LHCN-M2 (cell line): ENCODE data around the gene ZNF646. TPM values are rescaled to one million over a fixed set of nuclear protein-coding genes. Genes with fewer than 3 reads are reported as not detected.

Experiments used
- DNase-seq: peaks from one replicate; pipeline ENCODE4 v3.0.0-alpha.2; 2012; ENCODE audit warnings: low read depth
- total RNA-seq: library from RNA; depleted of rRNA; stranded (reverse); fragments of >200 nt; gene quantifications from 2 replicates; pipeline ENCODE4 v1.2.3, GENCODE V29; 2014

The ZNF646 gene
- total RNA-seq, 1 experiment from 2014 or later, result 28.5 TPM

DNA sequence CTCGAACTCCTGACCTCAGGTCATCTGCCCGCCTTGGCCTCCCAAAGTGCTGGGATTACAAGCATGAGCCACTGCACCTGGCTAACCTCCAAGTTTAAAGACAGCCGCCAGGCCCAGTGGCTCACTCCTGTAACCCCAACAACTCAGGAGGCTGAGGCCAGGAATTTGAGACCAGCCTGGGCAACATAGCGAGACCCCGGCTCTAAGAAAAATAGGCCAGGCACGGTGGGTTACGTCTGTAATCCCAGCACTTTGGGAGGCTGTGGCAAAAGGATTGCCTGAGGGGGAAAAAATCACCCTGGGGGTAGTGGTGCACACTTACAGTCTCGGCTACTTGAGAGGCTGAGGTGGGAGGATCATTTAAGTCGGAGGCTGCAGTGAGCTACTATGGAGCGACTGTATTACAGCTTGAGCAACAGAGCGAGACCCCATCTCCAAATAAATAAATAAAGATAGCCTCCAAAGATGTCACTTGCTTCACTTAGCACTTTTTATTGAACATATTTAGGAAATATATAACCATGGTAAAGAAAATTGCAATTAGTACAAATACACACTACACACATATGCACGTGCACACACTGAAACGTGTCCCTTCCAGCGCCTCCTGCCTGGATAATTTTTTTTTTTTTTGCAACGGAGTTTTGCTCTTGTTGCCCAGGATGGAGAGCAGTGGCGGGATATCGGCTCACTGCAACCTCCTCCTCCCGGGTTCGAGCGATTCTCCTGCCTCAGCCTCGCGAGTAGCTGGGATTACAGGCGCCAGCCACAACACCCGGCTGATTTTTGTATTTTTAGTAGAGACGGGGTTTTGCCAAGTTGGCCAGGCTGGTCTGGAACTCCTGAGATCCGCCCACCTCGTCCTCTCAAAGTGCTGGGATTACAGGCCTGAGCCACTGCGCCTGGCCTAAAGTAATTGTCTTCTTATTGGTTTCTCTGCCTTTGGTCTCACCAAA is 32.6 kb downstream of the ZNF646 start:
- no peak for DNase-seq

DNA sequence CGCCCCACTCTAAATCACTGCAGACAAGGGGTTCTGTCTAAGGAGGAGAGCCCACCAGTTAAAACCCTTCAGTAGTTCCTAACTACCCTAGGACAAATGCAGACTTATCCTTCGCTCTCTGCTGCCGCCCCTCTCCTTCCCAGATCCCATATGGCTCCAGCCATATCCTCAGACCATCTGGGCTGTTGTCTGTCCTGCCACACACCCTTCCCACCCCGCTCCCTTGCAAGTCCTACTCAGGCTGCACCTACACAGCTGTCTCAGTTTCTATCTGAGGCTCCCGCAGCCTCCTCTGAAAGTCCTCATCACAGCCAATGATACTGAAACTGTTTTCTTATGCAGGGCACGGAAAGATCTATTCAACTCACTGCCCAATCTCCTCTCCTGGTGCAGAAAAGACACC is 33.2 kb downstream of the ZNF646 start:
- DNase-seq, result no peak

DNA sequence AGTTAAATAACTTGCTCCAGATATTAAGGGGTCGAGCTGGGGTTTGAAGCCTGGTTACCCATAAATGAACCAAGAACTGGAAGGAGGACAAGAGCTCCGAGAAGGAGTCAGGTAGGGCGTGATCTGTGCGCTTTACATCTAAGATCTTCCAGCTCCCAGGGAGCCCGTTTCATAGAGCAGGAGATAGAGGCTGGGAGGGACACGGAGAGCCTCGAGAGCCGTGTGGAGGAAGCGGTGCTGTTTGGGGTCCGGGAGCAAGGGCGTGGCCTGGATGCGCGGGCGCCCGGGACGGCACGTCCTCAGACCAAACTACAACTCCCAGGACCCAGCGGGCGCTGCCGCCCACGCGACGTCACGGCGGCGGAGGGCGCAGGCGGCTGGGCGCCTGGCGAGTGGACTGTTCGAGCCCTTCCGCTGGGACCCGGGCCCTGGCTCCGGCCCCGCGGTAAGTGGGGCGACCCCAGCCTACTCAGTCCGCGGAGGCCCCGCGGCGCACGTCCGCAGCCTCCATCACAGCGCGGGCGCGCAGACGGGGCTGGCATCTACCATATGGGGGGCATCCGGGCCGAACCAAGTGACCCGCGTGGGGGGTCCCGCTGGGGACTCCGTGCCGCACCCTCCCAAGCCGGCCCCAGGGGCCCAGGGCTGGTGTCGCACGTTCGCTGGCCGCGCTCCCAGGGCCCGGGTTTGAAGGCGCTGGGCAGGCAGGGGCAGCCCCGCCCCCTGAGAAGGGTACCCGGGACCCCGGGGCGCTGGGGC is 34.0 kb downstream of the ZNF646 start, which contains the start of gene BCKDK:
BCKDK (plus strand) TSS at position 352 of the 759 bp plus-strand sequence. CDS start 838 bp downstream, outside the sequence.
- peak; percentile 83 for DNase-seq

DNA sequence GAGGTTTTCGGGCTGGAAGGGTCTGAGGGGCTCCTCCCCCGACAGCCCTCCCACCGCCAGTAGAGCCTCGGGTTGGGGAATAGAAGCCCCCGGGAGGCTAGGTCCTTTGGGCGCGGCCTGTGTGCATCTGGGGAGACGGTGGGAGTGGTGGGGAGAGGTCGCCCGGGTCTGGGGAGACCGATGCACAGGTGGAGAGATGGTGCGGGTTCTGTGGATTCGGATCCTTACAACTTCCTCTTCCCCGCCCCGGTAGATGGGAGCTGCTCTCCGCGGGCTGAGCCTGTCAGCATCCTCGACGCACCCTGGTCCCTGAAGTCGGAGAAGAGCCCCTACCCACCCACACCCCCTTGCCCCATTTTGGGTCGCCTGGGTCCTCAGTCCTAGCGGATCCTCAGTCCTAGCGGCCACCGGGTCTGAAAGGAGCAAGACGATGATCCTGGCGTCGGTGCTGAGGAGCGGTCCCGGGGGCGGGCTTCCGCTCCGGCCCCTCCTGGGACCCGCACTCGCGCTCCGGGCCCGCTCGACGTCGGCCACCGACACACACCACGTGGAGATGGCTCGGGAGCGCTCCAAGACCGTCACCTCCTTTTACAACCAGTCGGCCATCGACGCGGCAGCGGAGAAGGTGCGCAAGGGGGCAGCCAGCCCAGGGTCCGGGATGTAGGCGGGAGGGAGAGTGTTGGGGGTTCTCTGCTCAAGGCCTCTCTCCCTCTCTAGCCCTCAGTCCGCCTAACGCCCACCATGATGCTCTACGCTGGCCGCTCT is 34.8 kb downstream of the ZNF646 start:
- no peak for DNase-seq

DNA sequence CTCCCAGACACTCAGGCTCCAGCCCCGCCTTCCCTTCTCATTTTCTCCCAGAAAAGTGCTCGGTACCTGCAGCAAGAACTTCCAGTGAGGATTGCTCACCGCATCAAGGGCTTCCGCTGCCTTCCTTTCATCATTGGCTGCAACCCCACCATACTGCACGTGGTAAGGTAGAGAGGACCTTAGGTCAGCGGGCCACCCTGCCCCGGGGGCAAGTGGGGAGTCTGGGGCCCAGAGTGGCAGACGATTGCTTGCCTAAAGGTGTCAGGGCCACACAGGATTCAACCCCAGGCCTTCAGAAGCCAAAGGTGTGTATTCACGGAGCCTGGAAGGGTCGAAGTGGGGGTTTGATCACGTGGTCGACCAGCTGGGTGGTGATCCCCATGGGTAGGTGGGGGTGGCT is 35.4 kb downstream of the ZNF646 start:
- no peak for DNase-seq

DNA sequence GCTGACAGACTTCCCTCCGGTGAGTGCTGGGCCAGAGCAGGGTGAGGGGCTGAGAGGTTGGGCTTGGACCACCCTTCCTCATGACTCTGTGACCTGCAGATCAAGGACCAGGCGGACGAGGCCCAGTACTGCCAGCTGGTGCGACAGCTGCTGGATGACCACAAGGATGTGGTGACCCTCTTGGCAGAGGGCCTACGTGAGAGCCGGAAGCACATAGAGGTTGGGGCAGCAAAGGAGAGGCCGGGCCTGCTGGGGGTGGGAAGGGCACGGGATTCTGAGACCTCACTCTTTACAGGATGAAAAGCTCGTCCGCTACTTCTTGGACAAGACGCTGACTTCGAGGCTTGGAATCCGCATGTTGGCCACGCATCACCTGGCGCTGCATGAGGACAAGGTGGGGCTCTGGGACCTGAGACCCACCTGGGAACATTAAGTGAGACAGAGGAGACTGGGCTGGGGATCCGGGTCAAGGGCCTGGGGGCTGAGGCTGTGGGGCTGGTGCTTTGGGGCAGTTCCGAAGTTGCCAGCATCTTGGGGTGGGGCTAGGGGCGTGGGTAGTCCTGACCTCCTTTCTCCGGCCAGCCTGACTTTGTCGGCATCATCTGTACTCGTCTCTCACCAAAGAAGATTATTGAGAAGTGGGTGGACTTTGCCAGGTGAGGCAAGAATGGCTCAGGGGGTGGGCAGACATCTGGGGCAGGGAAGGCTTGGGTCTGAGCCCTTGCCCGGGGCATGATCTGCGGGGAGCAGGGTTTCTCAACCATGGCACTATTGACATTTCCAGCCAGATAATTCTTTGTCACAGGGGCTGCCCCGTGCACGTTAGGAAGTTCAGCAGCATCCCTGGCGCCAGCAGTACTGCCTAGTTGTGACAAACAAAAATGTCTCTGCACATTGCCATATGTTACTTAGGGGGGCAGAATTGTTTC is 36.1 kb downstream of the ZNF646 start:
- peak; percentile 95 for DNase-seq

DNA sequence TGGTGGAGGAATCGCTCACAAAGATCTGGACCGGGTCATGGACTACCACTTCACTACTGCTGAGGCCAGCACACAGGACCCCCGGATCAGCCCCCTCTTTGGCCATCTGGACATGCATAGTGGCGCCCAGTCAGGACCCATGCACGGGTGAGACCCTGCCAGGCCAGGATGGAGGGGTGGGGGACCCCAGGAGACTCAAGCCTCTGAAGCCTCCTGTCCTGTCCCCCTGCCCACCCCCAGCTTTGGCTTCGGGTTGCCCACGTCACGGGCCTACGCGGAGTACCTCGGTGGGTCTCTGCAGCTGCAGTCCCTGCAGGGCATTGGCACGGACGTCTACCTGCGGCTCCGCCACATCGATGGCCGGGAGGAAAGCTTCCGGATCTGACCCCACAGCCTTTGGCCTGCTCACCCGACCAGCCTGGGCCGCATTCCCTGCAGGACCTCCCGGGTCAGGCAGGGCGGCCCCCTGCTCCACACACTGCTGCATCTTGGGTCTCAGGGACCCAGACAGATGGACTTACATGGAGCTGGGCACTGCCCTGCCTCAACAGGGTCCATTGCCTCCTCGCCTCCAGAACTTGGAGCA is 37.8 kb downstream of the ZNF646 start:
- no peak for DNase-seq

DNA sequence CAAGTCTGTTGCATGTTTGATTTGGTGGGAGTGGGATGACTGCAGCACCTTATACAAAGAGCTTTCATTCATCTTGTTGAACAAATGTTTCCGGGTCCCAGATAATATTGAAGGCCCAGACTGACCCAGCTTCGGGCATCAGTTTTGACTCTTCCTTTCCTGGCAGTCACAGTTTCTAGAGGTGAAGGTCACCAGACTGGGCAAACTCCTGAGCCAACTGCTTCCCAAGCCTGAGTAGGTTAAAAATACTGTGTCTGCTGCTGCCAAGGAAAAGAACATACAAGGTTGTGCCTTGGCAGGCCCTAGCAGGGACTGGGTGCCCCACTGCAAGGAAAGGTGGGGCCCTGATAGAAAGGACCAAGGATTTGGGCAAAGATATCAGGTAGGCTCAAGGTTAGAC is 38.5 kb downstream of the ZNF646 start:
- no peak for DNase-seq

DNA sequence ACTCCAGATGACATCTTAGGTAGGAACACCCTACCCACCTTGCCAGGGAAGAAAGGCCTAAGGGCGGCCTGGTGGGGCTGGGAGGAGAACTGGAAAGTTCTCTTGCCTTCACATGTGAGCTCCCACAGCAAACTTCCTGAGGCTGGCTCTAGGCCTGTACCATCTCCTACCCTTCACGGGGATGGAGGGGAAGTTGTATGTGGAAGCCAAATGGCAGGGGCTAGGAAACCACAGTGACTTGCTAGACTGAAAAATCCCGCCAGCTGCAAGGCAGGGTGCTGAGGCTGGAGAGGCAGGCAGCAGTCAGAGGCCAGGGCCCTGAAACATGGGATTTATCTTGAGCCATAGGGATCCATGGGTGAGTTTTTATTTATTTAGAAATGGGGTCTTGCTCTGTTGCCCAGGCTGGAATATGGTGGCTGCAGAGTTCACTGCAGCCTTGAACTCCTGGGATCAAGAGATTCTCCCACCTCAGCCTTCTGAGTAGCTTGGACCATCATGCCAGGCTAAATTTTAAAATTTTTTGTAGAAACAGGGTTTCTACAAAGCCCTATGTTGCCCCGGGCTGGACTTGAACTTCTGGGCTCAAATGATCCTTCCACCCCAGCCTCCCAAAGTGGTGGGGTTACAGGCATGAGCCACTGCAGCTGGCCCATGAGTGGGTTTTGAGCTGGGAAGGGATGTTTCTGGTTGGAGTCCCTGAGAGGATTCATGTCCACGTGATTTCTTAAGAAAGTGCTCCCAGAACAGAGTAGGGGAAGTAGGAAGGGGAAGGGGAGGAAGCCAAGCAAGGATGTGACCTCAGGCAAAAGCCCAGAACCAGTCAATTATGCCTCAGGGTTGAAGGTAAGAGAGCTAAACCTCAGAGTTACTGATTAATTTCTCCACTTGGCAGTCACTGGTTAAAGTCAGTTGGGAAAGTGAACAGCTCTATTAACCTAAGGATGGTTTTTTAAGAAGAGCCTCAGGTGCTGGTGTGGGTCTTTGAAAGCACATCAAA is 39.2 kb downstream of the ZNF646 start:
- DNase-seq, result no peak

DNA sequence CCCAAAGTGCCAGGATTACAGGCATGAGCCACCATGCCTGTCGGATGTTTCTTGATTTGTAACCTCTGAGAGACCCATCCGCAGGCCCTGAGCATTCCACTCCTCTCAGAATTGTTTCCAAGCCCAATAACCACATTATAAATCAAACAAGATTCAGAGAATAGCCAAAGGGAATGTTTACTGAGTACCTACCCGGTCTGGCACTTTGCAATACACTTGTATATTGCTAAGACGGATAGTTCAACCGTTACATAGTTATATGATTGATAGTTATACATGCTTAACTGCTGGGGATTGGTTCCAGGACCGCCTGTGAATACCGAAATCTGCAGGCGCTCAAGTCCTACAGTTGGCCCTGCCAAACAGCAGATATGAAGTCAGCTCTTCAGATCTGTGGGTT is 40.2 kb downstream of the ZNF646 start:
- no peak for DNase-seq

DNA sequence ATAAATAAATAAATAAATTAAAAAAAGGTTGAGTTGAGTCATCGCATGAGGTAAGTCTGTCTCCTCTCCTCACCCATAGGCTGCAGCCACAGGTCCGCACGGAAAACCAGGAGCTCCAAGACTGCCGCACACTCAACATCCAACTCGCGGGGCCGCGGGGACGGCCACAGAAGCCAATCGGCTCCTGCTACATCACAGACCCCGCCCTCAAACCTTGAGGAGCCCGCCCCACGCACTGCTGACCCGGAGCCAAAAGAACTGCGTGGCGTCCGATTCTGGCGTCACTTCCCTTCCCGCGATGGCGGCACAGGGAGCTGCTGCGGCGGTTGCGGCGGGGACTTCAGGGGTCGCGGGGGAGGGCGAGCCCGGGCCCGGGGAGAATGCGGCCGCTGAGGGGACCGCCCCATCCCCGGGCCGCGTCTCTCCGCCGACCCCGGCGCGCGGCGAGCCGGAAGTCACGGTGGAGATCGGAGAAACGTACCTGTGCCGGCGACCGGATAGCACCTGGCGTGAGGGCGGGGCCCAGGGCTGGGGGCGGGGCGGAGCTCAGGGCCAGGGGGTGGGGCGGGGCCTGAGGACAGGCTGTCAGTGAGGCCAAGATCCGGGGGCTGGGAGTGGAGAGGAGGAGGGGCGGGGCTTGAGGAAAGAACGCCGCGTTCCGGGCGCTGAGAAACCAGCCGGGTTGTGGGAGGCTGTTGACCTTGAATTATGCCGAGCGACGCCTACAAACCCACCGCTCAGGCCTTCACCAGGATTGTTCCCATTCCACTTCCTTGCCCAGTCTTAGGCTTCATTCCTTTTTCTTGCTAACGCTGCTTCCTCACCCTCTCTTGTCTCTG is 43.4 kb downstream of the ZNF646 start, which contains the start of gene KAT8:
KAT8 (plus strand) TSS at position 281 of the 839 bp plus-strand sequence; CDS start at position 299, 18 bp downstream.
- peak; percentile 98 for DNase-seq

DNA sequence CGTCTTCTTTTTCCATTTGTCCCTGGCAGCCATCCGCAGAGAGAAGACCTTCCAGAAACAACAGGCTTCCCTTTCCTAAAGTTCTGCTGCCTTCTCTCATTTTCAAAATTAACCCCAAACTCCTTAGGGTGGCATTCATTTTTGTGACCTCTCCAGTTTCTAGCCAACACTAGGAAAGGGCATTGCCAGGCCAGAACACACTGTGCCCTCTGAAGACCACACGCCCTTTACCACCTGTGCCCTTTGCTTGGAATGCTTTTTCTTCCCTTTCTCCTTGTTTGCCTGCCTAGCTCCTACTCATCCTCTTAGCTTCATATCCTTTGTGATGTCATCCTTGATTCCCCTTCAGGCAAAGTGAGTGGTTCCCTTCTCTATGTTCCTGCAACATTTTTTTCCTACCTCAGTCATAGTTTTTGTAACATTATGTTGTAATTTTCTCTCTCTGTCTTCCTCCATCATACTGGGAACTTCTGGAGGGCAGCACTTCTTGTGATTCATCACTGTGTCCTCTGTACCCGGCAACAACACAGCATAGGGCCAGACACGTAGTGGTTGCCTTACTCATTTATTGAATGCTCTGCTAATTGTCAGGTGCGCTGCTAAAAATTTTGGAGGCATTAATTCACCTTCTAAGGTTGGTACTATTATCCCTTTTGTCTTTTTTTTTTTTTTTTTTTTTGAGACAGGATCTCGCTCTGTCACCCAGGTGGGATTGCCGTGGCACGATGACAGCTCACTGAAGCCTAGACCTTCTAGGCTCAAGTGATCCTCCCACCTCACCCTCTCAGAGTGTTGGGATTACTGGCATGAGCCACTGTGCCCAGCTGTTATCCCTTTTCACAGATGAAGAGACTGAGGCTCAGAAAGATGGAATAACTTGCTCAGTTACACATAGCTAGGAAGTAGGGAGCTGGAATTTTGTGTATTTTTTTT is 44.3 kb downstream of the ZNF646 start:
- peak; percentile 69 for DNase-seq

DNA sequence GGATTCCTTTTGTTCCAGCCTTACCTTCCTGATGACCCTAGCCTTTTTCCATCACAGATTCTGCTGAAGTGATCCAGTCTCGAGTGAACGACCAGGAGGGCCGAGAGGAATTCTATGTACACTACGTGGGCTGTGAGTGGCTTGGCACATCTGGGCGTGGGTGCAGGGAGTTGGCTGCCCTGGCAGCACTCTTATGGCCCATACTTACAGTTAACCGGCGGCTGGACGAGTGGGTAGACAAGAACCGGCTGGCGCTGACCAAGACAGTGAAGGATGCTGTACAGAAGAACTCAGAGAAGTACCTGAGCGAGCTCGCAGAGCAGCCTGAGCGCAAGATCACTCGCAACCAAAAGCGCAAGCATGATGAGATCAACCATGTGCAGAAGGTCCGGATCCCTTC is 45.9 kb downstream of the ZNF646 start:
- DNase-seq, result no peak

DNA sequence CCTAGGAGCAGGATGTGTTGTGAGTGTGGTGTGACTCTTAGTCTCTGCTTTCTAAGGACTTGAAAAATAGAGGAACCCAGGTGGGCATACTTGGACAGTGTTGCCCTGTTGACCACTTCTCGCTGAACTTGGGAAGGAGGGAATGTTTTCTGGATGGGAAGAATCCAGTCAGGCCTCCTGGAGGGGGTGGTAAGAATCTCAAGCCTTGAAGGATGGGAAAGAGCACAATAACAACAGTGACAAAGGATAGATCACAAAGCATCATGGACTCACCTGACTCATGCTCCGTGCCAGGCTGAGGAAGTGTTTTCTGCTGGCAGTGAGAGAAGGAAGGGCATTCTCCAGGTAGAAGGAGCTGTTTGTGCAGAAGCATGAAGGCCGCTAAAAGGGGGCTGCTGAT is 51.6 kb downstream of the ZNF646 start:
- DNase-seq, result no peak

DNA sequence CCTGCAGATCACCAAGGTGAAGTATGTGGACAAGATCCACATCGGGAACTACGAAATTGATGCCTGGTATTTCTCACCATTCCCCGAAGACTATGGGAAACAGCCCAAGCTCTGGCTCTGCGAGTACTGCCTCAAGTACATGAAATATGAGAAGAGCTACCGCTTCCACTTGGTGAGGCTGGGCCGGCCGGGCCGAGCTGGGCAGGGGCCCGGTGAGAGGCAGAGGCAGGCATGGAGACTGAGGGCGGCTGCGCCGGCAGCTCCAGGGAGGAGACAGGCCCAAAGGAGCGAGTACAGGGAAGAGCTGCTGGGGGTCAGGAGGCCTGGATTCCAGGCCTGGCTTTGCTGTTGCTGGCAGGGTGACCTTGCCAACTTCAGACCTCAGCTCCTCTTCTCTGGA is 53.0 kb downstream of the ZNF646 start:
- no peak for DNase-seq

DNA sequence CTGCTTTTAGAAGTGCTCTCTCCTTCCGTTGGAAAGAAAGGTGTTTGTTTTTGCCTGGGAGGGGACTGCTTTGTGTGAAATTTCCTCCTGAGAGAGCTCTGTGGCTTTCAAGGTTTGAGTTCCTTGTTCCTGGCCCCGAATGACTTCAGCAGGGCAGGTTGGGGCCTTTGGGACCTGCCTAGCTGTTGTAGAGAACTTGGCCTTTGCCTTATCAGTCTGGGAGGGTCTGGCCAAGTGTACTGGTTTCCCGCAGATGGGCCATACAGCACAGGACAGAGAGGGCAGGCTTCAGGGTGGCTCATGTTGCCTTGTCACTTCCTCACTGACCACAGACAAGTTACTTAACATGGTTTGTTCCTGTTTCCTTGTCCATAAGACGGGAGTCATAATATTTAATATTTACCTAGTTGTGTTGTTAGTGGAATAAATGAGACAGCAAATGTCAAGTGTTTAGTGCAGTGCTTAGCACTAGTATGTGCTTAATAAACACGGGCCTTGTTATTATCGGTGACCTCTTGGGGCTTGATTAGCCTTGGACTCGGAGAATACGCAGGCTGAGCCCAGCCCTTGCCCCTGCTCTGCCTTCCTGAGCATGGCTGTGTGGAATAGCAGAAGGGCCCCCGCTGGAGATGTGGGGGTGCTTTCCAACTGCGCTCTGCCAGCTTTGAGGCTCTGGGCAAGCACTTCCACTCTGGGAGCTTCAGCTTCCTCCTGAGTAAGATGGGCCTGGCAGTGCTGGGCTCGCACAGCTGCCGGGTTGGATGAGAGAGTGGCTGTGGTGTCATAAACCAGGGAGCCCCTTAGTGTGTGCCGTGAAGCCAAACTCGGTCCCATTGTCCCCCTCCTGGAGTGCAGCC is 54.7 kb downstream of the ZNF646 start:
- no peak for DNase-seq
